C4-2B (cell line): ENCODE data around the gene OCIAD1.

ENCODE experiments used
- ZFX ChIP-seq: fragments of 450-650 bp; IDR thresholded peaks from 2 replicates; pipeline ENCODE4 v1.6.1; 2017
- TF ChIP-seq, protein P1 (sequence below): fragments of 450-650 bp; conservative IDR thresholded peaks from 2 replicates; pipeline ENCODE4 v1.5.1; 2017; ENCODE audit warnings: mild to moderate bottlenecking

DNA sequence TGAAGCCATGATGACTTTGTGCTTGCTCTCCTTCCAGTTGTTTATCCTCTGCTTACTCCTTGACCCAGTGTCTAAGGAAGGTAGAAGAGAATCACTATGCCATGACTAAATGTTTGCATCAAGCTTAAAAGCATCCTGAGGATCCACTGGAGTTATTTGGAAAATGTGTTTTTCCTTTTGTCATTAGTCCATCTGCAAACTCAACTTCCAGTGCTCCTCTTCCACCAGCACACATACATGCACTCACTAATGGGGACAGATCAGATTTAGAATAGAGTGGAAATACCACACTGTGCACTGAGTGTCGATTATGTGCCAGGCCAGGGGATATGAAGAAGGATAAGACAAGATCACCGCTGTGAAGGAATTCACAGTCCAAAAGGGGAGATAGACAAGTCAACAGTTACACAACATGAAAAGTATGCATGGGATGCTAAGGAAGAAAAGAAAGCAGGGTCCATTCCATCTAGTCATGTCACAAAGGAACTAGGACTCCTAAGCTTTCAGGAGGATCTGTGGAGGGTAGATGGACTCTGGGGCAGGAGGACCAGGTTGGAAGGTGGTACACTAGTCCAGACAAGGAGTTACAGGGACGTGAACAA lies 73.8 kb downstream of the OCIAD1 start:
- TF ChIP-seq, protein P1, sequence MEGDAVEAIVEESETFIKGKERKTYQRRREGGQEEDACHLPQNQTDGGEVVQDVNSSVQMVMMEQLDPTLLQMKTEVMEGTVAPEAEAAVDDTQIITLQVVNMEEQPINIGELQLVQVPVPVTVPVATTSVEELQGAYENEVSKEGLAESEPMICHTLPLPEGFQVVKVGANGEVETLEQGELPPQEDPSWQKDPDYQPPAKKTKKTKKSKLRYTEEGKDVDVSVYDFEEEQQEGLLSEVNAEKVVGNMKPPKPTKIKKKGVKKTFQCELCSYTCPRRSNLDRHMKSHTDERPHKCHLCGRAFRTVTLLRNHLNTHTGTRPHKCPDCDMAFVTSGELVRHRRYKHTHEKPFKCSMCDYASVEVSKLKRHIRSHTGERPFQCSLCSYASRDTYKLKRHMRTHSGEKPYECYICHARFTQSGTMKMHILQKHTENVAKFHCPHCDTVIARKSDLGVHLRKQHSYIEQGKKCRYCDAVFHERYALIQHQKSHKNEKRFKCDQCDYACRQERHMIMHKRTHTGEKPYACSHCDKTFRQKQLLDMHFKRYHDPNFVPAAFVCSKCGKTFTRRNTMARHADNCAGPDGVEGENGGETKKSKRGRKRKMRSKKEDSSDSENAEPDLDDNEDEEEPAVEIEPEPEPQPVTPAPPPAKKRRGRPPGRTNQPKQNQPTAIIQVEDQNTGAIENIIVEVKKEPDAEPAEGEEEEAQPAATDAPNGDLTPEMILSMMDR = no peak
- no peak for TF ChIP-seq ZFX
